C4-2B (cell line): ENCODE measurements around the gene TFAP2E.

Experiments used
- H3K27ac ChIP-seq: fragments of 450-650 bp; 2 replicates; pipeline ENCODE4 v1.5.1; 2017
- CTCF ChIP-seq: fragments of 450-650 bp; conservative IDR thresholded peaks from 2 replicates; pipeline ENCODE4 v1.5.1; 2017; ENCODE audit warnings: mild to moderate bottlenecking
- ZFX ChIP-seq: fragments of 450-650 bp; IDR thresholded peaks from 2 replicates; pipeline ENCODE4 v1.6.1; 2017

TFAP2E gene

GRCh38 chr1:35568975-35569395, 4.1 kb upstream of the TFAP2E start:
- TF ChIP-seq CTCF, result peak; percentile 92
- no peak for TF ChIP-seq ZFX
- no peak overlapping the region for H3K27ac ChIP-seq

GRCh38 chr1:35569936-35570335, 3.2 kb upstream of the TFAP2E start:
- TF ChIP-seq ZFX (no peak), CTCF (no peak)
- no peak overlapping the region for H3K27ac ChIP-seq

GRCh38 chr1:35570589-35571137, 2.5 kb upstream of the TFAP2E start:
- no peak for TF ChIP-seq ZFX
- no peak for TF ChIP-seq CTCF
- no peak overlapping the region for H3K27ac ChIP-seq

GRCh38 chr1:35571263-35571662, 1.9 kb upstream of the TFAP2E start:
- H3K27ac ChIP-seq, result no peak overlapping the region
- TF ChIP-seq CTCF (no peak), ZFX (no peak)

- TF ChIP-seq ZFX, result no peak
- no peak for TF ChIP-seq CTCF
- no peak overlapping the region for H3K27ac ChIP-seq
Measured at GRCh38 chr1:35572296-35572695, 818 bp upstream of the TFAP2E start.

GRCh38 chr1:35574125-35574654, 1.1 kb downstream of the TFAP2E start:
- TF ChIP-seq ZFX (no peak), CTCF (no peak)
- H3K27ac ChIP-seq, result peak overlapping the region; percentile 68

- peak overlapping the region; percentile 68 for H3K27ac ChIP-seq
- TF ChIP-seq ZFX (peak; percentile 35; the same call in 1 of the 2 replicates), CTCF (no peak)
Measured at GRCh38 chr1:35574655-35575415, 1.7 kb downstream of the TFAP2E start.
